GM21619 (cell line): ENCODE data around the gene PTPRJ.
"Not testable (repeated sequence)": the region's sequence is repeated elsewhere in the genome, so short reads cannot be mapped to it uniquely, and the experiment has no call there.

Experiments
- ATAC-seq: cut with Tn5 transposase; IDR thresholded peaks from one replicate; pipeline ENCODE4 v1.9.1; 2021; ENCODE audit not compliant: unreplicated experiment

The PTPRJ gene

DNA sequence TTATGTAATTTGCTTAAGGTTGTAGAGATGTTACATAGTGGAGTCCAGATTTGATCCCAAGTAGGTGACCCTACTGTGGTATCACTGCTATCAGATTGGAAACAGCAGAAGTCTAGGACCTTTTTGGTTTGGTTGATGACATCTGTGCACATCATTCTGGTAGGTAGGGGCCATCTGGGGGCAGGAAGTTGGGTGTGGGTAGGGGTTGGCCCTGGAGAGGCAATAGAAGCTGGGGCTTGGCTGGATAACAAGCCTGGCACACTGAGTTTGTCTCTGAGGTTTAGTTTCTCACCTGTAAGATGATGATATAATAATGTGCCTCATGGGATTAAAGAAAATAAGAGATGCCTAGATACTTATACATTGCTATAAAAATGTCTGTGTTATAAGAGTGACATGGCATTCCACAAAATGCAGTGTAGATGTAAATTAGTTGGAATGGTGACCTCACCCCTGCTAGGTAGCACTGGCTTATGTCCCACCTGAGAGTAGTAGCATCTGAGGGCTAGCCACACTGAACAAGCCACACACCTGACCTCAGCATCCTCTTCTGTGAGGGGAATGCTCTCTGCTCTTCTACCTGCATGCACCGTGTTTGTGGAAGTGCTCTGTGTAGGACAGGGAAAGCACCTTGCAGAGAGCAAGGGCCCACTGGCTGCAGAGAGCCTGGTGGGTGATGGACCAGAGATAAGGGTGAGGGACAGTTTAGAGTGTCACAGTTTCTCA lies 36.9 kb downstream of the PTPRJ start:
- ATAC-seq: no peak

DNA sequence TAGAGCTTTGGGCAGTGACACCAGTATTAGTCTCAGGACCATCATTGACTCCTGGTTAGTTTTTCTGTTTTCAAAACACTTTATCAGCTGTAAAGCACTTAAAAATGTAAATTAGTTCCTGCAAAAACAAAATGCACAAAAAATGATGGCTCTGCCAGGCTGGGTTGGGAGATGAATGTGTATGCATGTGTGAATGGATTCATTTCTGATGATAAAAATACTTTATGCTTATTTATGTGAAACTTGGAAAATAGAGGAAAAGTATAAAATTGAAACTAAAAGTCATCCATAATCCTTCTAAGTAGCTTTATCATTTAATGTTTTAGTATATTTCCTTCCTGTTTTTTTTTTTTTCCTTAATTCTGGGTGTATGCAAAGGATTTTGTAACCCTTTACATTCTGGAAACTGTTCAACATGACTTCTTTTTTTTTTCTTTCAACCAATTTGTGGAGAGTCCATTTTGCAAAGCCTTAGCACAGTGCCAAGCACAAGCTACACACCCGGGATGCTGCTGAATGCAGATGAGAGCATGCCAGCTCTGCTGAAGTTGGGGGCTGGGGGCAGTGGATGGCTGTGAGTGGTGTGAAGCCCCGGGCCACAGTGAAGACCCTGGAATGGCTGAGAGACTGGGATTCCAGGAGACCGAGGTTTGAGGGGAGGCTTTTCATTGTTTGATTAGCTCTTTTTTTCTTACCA lies 37.6 kb downstream of the PTPRJ start:
- no peak for ATAC-seq

DNA sequence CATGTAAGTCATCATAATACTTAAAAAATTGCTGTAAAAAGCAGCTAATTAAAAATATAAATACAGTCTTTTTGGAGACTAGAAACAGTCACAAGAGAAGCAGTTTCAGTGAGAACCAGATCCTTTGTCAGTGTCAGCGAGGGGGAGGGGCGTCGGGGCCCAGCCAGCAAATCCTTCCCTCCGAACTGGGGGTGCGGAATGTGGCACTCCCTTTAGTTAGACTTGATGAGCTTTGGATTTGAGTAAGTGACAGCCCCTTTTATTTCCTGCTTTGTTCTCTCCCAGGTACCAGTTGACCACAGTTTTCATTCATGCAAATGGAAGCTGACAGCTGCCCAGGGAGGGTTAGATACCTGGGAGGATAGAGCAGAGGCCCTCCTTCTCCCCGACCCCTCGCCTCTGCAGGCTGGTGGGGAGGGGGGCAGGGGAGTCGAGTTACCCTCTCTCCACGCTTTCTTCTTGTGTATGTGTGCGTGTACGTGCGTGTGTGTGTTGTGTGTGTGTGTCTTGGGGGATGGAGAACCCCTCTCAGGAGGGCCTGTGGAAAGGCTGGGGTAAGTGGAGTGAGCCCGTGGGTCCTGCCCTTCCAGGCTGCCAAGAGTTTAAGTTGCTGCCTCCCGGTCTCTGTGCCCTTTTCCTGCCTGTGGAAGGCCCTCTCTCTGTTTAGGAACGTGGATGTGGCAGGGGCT lies 38.3 kb downstream of the PTPRJ start:
- no peak for ATAC-seq

DNA sequence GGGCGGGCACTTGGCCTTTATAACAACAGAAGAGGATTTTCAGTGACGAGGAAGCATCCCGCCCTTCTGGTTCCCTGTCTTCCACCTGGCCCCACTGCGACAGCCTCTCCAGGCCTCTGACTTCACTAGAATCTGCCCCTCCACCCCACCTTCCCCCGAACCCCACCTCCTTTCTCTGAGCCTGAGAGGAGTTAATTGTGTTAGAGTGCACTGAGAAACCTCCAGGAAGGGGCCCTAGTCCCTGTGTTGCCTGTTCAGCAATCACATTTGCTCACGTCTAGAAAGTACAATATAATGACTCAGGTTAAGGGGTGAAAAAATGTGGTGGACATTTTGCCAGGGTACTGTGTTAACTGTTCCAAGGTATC lies 38.8 kb downstream of the PTPRJ start:
- ATAC-seq: no peak

DNA sequence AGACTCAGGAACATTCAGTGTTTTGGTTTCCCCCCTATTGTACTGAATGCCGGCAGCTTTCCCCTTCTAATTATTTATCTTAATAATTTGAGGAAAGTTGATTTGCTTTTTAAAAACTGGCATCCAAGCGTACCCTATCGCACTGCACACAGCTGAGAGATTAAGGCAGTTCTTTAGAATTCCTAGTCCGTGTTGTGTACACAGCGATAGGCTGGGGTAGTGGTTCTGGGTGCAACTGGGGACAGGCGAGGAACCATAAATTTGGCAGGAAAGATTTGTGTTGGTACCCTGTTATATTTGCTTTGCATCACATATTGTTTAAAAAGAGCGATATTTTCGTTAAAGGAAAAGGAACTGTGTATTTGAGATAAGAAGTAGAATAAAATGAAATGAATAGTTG lies 39.2 kb downstream of the PTPRJ start:
- no peak for ATAC-seq

DNA sequence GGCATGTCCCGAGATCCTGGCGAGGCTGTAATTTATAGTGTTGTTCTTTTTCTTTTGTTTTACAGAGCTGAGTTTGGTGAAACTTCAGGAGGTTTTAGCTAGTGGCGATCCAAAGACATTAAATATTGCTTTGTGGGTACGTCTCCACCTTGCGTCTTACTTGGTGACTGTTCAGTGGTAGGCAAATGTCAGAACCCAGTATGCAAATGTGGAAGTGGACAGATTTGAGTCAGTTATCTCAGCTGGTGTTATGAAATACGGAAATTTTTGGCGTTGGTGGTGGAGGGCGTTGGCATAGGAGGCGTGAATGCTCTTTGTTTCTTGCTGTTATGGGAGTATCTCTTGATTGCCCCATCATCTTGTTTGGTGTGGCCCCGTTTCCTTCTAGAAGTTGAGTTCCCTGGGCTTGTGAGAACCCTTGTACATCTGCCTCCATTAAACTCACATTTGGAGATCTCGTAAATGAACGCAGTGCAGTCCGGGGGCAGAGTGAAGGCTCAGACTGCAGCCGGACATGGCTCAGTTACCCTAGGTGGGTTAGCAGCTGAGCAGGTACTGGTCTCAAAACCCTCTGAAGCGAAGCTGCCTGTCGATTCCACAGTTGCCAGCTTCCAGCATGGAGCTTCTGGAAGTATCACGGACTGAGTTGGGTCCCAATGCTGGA lies 39.9 kb downstream of the PTPRJ start:
- ATAC-seq: peak; percentile 80

DNA sequence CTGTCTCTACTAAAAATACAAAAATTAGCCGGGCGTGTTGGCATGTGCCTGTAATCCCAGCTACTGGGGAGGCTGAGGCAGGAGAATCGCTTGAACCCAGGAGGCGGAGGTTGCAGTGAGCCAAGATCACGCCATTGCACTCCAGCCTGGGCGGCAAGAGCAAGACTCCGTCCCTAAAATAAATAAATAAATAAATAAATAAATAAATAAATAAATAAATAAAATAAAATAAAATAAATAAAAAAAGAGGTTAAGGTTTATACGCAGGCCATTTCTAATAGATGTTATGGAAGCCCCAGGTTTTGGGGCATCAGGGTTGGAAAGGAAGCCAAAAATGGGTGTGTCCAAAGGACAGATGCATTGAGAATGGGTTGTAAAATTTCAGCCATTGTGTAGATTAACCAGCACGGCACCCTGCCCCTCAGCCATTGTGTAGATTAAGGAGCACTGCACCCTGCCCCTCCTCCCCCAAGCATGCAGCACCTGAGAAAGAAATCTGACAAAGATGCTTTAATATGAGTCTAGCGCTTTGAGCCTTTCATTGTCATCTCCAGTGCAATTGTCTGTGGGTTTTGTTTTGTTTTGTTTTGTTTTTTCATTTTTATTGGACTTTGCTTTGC lies 41.0 kb downstream of the PTPRJ start:
- not testable (repeated sequence) for ATAC-seq

DNA sequence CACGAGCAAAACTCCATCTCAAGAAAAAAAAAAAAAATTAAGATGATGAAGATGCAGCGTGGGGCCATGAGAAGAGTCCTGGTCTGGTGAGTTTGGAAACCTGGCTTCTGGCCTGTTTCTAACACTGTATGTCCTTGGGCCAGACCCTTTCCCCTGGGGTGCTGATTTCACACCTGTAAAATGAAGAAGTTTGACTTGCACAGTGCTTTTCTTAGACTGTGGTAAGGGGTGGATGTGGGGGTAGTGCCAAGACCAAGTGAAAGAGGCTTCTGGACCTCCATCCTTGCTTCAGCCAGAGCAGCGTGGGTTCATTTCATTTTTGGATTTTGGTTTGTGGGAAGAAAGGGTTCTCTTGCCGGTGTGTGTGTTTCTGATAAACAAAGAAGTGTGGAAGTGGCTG lies 42.1 kb downstream of the PTPRJ start:
- no peak for ATAC-seq

DNA sequence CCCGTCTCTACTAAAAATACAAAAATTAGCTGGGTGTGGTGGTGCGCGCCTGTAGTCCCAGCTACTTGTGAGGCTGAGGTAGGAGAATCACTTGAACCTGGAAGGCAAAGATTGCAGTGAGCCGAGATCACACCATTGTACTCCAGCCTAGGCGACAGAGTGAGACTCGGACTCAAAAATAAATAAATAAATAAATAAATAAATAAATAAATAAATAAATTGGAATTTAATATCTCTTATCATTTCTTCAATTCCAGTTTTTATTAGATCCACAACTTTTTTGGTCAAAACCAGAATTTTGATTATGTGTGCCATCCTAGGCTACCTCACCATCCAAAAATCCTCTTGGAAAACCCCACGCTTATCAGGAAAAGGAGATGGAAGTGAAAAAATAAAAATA lies 43.2 kb downstream of the PTPRJ start:
- ATAC-seq: not testable (repeated sequence)

DNA sequence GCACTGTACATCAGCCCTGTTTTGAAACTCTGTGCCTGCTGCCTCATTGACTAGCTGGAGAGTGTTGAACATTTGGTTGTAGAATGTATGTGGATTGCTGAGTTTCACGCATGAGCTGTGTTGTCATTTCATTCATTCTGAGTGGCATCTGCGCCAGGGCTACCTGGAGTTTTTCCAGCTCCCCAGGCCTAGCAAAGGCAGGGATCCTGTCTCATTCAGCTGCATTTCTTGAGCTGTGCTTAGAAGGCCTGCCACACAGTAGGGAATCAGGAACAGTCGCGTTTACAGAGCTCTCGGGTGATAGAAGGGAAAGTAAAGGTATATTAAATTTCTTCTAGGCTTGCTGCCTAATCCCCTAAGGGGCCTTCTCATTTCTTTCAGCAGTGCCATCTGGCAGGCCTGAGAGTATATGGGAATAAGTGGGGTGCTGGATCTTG lies 44.3 kb downstream of the PTPRJ start:
- no peak for ATAC-seq

DNA sequence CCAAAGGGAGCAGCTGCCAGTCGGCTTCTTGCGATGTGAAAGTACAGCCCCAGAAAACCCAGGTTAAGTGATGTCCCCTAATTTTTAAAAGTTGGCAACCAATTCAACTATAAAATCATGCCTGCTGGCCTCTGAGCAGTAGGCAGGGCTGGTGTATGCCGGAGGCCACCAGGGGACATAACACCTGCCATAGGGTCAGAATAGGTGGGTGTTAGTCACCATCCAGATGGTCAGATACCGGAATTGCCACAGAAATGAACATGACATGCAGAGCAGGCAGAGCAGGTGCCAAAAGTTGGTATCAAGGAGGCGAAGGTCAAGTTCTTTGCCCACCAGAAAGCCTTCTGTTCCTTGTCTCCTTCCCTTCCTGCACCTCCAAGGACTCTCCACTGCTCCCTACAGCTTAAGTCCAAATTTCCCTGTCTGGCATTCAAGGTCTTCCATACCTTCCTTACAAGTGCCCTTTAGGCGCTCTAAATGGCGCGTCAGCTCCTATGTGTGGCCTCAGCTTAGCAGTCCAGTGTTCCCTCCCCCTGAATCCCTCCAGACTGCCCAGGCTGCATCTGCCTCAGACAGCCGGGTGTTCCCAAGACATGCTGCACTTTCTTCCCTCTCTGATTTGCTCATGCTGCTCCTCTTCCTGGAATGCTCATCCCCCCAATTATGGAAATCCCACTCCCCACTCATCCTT lies 45.1 kb downstream of the PTPRJ start:
- no peak for ATAC-seq

DNA sequence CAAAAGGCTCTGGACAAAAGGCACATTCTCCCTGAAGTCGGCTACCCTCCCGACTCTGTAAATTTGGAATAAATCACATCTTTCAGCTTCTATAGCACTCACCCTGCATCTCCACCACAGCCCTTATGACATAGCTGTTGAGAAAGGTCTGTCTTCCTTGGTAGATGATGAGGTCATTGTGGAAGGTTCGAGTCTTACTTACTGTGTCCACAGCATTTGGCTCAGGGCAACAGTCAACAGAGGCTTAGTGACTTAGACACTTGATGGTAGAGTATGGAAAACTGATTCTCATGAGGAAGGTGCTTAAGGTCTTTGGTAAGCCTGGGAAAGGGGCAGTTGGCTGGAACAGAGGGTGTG lies 45.6 kb downstream of the PTPRJ start:
- no peak for ATAC-seq

DNA sequence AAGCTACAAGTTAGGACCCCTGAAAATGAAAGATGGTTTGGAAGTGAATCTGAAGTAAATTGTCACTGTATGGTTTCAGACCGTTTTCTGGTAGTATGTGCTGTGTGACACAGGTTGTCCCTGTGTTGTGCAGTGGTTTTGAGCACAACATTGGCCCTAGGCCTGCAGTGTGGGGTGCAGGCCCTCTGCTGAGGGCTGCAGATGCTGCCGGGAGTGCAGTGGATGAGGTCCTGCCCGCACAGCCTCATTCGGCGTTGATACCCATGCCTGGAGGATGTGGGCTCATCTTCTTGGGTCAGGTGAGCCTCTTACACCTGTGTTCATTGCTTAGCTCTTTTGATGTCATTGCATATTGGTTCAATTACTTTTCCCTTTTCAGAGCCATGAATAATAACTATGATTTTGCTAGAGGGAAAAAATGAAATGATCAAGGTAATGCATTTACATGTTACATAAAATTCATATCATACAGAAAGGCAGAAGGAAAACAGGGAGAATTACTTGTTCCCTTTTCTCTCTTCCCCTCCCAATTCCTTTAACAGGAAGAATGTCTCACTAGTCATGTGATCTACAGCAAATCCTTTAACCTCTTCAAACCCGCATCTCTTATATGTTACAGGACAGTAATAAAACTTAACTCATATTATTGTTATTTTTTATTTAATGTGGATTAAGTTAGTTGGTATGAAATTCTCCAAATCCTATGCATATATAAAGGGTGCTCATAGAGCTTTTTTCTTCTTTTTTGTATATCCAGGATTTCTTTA lies 48.7 kb downstream of the PTPRJ start:
- ATAC-seq: no peak

DNA sequence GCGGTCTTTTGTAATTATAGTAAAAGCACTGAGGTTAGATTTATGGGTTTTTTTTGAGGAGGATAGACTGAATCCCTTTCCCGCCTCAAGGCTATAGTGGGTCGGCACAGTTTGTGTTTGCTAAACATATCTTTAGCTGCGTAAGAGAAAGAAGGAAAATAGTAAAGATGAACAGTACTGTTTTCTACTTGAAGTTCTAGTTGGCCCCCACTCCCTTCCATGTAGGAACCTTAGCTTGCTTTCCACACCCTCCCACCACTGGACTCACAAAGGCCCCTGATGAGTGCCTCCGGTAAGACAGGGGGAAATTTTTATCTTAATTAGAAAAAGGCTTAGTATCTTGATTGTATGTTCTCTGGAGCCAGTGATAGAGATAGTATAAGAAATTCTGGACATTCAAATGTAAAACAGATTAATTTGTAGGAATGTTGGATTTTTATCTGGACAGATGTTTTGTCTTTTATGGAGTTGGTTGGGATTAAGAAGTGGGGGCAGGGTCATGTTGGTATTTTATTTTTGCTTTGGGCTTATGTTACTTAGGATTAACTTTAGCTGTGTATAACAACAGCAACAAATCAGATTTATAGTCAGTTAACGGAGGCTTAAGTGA lies 49.4 kb downstream of the PTPRJ start:
- no peak for ATAC-seq

DNA sequence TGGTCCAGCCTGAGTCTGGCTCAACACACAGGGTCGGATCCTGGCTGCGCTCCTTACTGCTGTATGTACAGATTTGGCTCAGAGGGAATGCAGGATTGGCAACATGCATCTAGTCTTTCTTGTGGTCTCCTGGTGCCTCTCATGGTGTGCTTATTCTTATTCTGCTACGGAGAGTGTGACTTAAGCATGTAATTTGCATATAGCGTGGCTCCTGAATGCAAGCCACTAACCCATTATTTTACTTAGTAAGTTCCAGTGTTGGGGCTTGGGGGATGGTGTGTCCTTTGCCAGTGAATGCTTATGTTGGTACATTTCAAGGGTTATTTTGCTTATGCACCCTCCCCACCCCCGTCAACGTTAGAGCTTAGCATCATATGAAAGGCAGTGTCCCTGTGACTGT lies 51.2 kb downstream of the PTPRJ start:
- peak; percentile 37 for ATAC-seq

DNA sequence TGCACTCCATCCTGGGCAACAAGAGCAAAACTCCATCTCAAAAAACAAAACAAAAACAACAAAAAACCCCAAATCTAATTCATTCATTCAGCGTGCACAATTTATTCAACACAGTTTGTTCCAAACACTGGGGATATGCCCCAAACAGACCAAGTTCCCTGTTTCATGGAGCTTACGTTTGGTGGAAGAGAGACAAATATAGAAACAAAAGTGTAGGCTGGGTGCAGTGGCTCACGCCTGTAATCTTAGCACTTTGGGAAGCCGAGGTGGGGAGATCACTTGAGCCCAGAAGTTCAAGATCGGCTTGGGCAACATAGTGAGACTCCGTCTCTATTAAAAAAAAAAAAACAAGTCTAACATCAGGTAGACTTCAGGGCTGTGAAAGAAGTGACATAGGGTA lies 52.4 kb downstream of the PTPRJ start:
- no peak for ATAC-seq

DNA sequence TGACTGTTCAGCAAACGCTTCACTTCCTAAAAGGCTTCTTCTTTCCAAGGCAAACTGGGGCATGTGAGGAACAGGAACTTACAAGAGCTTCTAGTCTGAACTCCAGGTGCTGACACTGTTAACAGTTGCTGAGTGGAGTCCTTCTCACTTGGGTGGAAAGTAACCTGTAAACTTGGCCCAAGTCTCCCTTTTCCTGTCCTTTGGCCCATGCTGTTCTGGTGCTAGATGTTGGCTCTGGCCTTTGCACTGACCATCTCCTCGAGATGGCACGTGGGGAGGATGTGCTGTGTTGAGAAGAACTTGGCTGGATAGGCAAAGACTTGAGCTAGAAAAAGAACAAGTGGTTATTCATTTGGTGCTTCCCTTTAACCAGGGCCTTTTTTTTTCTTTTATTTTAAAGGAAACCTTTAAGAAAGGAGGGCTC lies 53.6 kb downstream of the PTPRJ start:
- ATAC-seq: no peak

DNA sequence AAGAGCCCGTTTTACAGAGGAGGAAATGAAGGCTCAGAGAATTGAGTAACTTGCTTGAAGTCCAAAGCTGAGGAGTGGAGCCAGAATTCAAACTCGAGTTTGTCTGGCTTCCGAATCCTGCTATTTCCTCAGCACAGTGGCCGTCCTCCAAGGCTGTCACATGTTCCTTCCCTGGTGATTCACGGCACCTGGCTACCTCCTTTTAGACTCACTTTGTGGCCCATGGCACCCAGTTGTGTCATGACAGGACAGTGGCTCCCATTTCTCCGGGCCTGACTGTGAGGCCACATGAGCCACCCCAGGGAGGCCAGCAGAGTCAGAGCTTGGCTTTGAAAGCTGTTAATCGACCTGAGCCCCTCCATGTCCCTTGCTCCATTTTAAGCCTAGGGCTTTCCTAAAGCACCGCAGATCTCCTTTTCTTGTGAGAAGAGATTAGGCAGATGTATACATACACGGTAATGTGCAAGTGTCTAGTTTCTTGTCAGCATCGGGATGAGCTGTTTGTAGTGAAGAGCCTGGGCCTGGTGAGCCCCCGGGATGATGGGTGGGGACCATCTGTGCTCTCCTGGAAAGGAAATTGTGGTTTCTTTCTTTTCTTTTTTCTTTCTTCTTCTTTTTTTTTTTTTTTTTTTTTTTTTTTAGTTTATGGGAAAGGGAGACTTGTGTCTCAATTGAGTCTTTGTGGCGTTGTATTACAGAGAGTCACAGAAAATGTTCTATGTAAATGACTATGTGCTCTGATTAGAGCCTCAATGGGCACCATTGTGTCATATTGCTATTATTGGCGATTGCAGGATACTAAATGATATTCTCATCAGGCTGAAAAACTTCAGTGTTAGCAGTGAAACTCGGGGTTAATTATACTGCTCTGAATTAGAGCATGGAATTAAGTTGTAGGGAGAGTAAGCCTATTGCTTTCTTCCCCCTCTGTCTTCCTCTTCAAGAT lies 54.8 kb downstream of the PTPRJ start:
- ATAC-seq: no peak
